GM10248 (cell line): Measurements from ENCODE around the gene PLA2G3.

Experiments
- CTCF ChIA-PET: fragments of 300-600 bp; sonication (Branson Sonifier 250); formaldehyde crosslinking; extraction: SDS; loops from one replicate; lab custom pipeline; 2021; ENCODE audit warnings: antibody characterized with exemption; lab: Yijun Ruan, JAX
- POLR2A ChIA-PET: fragments of 350-650 bp; sonication (Branson Sonifier 250); formaldehyde crosslinking; extraction: SDS; loops from one replicate; lab custom pipeline; 2020; ENCODE audit warnings: antibody characterized with exemption; lab: Yijun Ruan, JAX
- DNase-seq: peaks from one replicate; pipeline ENCODE4 v3.0.0; 2012; ENCODE audit errors: extremely low spot score
- TF ChIP-seq, protein P1 (sequence below): IDR thresholded peaks from 2 replicates; pipeline ENCODE4 v1.5.1; 2012; ENCODE audit warnings: mild to moderate bottlenecking, low read depth; ENCODE audit errors: extremely low read depth, missing control alignments, control extremely low read depth

The PLA2G3 gene

GRCh38 chr22:31088233-31088986, 51.9 kb downstream of the PLA2G3 start:
- ChIA-PET CTCF (interaction anchor here (0.8 to 2.9 kb wide), 12 partner anchors 8 to 334 kb away, joined by 3 to 12 read pairs (median 4); partner anchors contain the start of gene SELENOM), POLR2A (no interaction called here)
- TF ChIP-seq, protein P1, sequence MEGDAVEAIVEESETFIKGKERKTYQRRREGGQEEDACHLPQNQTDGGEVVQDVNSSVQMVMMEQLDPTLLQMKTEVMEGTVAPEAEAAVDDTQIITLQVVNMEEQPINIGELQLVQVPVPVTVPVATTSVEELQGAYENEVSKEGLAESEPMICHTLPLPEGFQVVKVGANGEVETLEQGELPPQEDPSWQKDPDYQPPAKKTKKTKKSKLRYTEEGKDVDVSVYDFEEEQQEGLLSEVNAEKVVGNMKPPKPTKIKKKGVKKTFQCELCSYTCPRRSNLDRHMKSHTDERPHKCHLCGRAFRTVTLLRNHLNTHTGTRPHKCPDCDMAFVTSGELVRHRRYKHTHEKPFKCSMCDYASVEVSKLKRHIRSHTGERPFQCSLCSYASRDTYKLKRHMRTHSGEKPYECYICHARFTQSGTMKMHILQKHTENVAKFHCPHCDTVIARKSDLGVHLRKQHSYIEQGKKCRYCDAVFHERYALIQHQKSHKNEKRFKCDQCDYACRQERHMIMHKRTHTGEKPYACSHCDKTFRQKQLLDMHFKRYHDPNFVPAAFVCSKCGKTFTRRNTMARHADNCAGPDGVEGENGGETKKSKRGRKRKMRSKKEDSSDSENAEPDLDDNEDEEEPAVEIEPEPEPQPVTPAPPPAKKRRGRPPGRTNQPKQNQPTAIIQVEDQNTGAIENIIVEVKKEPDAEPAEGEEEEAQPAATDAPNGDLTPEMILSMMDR = no peak
- no peak for DNase-seq

DNA sequence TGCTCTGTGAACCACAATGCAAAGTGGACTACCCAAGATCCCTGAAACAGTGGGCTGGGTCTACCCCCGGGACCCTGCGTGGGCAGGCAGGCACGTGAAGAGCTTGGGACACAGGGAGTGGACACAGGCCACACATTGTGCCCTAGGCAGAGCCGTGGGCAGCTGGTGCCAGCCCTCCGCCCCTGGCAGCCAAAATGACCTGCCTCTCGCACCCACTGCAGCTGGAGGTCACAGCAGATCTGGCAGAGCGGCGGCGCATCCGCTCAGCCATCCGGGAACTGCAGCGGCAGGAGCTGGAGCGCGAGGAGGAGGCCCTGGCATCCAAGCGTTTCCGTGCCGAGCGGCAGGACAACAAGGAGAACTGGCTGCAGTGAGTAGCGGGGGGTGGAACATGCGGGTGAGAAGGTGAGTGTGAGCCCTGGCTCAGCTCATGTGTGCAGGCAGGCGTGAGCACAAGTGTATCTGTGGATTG, 52.5 kb downstream of the PLA2G3 start:
- DNase-seq = no peak
- TF ChIP-seq, protein P1 = no peak
- POLR2A ChIA-PET = interaction anchor here (0.5 kb wide), 1 partner anchor 15 kb away, joined by 5 read pairs; no protein-coding TSS in a partner anchor
- CTCF ChIA-PET = interaction anchor here (0.8 to 2.9 kb wide), 8 partner anchors 8 to 333 kb away, joined by 3 to 12 read pairs (median 6); partner anchors contain the start of gene SELENOM

DNA sequence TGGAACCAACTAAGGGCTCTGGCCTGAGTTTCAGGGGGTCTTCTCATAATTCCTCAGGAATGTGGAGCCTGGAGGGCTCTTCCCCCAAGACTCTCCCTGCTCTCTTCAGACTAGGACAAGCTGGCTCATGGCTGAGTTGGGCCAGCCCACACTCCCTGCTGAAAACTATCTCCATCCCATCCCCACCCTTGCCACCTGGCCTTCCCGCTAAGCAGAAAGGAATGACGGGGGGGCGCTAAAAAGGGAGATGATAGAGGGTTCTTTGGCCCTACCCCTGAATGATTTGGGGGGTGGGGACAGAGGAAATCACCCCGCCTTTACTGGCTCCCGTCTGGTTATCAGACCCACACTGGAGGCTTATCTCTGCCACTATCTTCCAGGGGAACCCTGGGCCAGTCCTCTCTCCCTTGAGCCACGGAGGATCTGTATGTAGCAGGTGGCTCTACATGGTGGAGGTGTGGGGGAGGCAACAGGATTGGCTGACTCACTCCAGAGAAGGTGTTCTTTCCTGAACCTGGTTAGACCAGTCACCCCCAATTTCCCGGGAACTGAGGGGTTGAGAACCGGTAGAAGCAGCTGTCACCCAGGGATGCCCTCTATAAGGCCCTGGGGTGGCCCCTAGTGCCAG, 53.5 kb downstream of the PLA2G3 start:
- TF ChIP-seq, protein P1 = no peak
- no peak for DNase-seq
- ChIA-PET CTCF (interaction anchor here (1.0 to 4.0 kb wide), 12 partner anchors 9 to 184 kb away, joined by 3 to 20 read pairs (median 5); no protein-coding TSS in a partner anchor), POLR2A (interaction anchor here (1.9 kb wide), 1 partner anchor 127 kb away, joined by 4 read pairs; no protein-coding TSS in a partner anchor)

GRCh38 chr22:31085928-31086327, 54.4 kb downstream of the PLA2G3 start:
- TF ChIP-seq, protein P1 = no peak
- POLR2A ChIA-PET = interaction anchor here (1.9 kb wide), 1 partner anchor 127 kb away, joined by 4 read pairs; no protein-coding TSS in a partner anchor
- CTCF ChIA-PET = interaction anchor here (1.0 to 4.0 kb wide), 16 partner anchors 10 to 188 kb away, joined by 3 to 20 read pairs (median 6); partner anchors contain the start of genes MORC2 and SELENOM
- no peak for DNase-seq

GRCh38 chr22:31085493-31085824, 54.8 kb downstream of the PLA2G3 start:
- DNase-seq = no peak
- POLR2A ChIA-PET = interaction anchor here (0.6 to 1.9 kb wide), 4 partner anchors 34 to 135 kb away, joined by 3 to 5 read pairs (median 4); partner anchors contain the start of gene RNF185
- CTCF ChIA-PET = interaction anchor here (1.0 to 4.0 kb wide), 32 partner anchors 9 to 522 kb away, joined by 3 to 25 read pairs (median 5); partner anchors contain the start of genes MORC2 and SELENOM
- TF ChIP-seq, protein P1 = no peak
